Hepatocyte (in vitro differentiated cells): ENCODE results near the gene KIF4A. TPM values are rescaled to one million over a fixed set of nuclear protein-coding genes. Genes with fewer than 3 reads are reported as not detected.

Experiments
- DNase-seq: peaks from one replicate; pipeline ENCODE4 v3.0.0-alpha.2; 2016; ENCODE audit warnings: low spot score
- H2AFZ ChIP-seq: fragments of 200-600 bp; sonication (generic); 2 replicates; pipeline ENCODE4 v1.6.0; 2016; ENCODE audit warnings: antibody characterized with exemption, mild to moderate bottlenecking
- H3K27ac ChIP-seq: fragments of 200-600 bp; sonication (generic); 2 replicates; pipeline ENCODE4 v1.5.1; 2016; ENCODE audit warnings: mild to moderate bottlenecking
- H3K27me3 ChIP-seq: fragments of 200-600 bp; sonication (generic); 2 replicates; pipeline ENCODE4 v1.6.1; 2016
- H3K36me3 ChIP-seq: fragments of 200-600 bp; sonication (generic); replicated peaks from 2 replicates; pipeline ENCODE4 v1.5.1; 2016; ENCODE audit warnings: low read depth; ENCODE audit not compliant: insufficient read depth
- H3K4me1 ChIP-seq: fragments of 200-600 bp; sonication (generic); 2 replicates; pipeline ENCODE4 v1.5.1; 2016; ENCODE audit warnings: mild to moderate bottlenecking, moderate library complexity; ENCODE audit not compliant: insufficient read depth
- H3K4me2 ChIP-seq: fragments of 200-600 bp; sonication (generic); 2 replicates; pipeline ENCODE4 v1.6.0; 2016
- H3K4me3 ChIP-seq: fragments of 200-600 bp; sonication (generic); 2 replicates; pipeline ENCODE4 v1.5.1; 2016; ENCODE audit warnings: mild to moderate bottlenecking
- H3K79me2 ChIP-seq: fragments of 200-600 bp; sonication (generic); 2 replicates; pipeline ENCODE4 v1.6.0; 2017; ENCODE audit warnings: mild to moderate bottlenecking
- H3K9me2 ChIP-seq: fragments of 200-600 bp; sonication (generic); replicated peaks from 2 replicates; pipeline ENCODE4 v1.6.0; 2017; ENCODE audit warnings: mild to moderate bottlenecking; ENCODE audit not compliant: insufficient read depth
- H3K9me3 ChIP-seq: fragments of 200-600 bp; sonication (generic); 2 replicates; pipeline ENCODE4 v1.5.1; 2016; ENCODE audit warnings: low read depth, mild to moderate bottlenecking
- H4K20me1 ChIP-seq: fragments of 200-600 bp; sonication (generic); 2 replicates; pipeline ENCODE4 v1.6.0; 2016; ENCODE audit warnings: mild to moderate bottlenecking; ENCODE audit not compliant: insufficient read depth, poor library complexity, severe bottlenecking
- EZH2 ChIP-seq: fragments of 200-600 bp; sonication (generic); IDR thresholded peaks from 2 replicates; pipeline ENCODE4 v1.6.1; 2016; ENCODE audit warnings: antibody characterized with exemption, mild to moderate bottlenecking, borderline replicate concordance
- EZH2phosphoT487 ChIP-seq: fragments of 200-600 bp; sonication (generic); IDR thresholded peaks from one replicate; pipeline ENCODE4 v1.6.1; 2018; ENCODE audit warnings: antibody characterized with exemption, mild to moderate bottlenecking, low read depth, moderate library complexity; ENCODE audit not compliant: unreplicated experiment, severe bottlenecking
- WGBS: methylation state at CpG from one replicate; pipeline ENCODE4 v1.1.6; 2016; ENCODE audit warnings: low lambda C conversion rate; ENCODE audit errors: missing lambda C conversion rate; 5-methylcytosine and 5-hydroxymethylcytosine counted together
- polyA plus RNA-seq: library from polyadenylated mRNA; unstranded; fragments of >200 nt; fragmentation: Nextera tagmentation; extraction: Ambion mirVana; gene quantifications from 2 replicates; pipeline ENCODE4 v1.2.1, GENCODE V29; 2016
- total RNA-seq: library from RNA; depleted of rRNA; stranded (reverse); fragments of >200 nt; gene quantifications from 2 replicates; pipeline ENCODE4 v1.2.3, GENCODE V29; 2014
- TF ChIP-seq, protein P1 (sequence below): fragments of 200-600 bp; sonication (generic); IDR thresholded peaks from 2 replicates; pipeline ENCODE4 v1.5.1; 2016; ENCODE audit warnings: antibody characterized with exemption, mild to moderate bottlenecking; ENCODE audit not compliant: poor library complexity

Gene KIF4A
- total and polyA plus RNA-seq, 2 experiments from 2014 or later, result 4.2 to 6.4 TPM

DNA sequence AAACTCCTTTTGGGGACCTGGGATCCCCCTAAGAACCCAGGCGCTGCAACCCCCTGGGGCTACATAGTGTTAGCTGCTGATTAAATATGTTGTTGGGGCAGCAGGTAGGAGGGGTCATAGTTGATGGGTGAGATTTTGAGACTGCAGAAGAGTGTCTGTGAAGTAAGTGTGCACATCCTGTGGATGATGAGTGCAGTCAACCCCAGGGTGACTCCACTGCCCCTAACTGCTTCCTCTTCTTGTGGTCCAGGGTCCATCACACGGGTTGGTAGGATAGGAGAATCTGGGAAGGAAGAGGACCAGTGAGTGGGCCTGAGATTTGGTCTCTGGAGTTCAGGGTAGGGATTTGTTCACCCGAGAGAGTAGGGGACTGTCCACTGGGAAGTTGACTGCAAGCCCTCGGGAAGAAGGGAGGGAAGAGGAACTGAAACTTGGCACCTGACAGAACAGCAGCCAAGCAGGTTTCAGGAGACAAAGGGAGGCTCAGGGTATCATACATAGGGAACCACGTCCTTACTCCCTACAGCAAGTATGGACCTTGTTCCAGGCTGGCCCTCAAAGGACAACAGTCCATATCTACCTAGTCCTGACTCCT, 163.2 kb downstream of the KIF4A start:
- Histone ChIP-seq H3K27me3 (no peaks in the 10 kb centered on the region), H3K79me2 (peaks cover 30% of the 10 kb centered on the region), H3K4me2 (peak overlapping the region; percentile 79), H3K4me3 (no peak overlapping the region), H3K4me1 (peaks cover 7% of the 10 kb centered on the region), H3K36me3 (no peaks in the 10 kb centered on the region), H3K27ac (peak overlapping the region; percentile 74), H2AFZ (peak overlapping the region; percentile 29), H3K9me3 (no peaks in the 10 kb centered on the region), H3K9me2 (no peaks in the 10 kb centered on the region), H4K20me1 (peaks cover 7% of the 10 kb centered on the region)
- DNase-seq, result no peak
- 70% methylated on average over 5 of the region's 5 CpGs for WGBS
- no peak for TF ChIP-seq EZH2phosphoT487

GRCh38 chrX:70454441-70455365, 164.8 kb downstream of the KIF4A start:
- Histone ChIP-seq H3K4me2 (peak overlapping the region; percentile 82), H3K9me3 (no peaks in the 10 kb centered on the region), H3K9me2 (no peaks in the 10 kb centered on the region), H3K27ac (peak overlapping the region; percentile 96), H3K36me3 (no peaks in the 10 kb centered on the region), H2AFZ (peak overlapping the region; percentile 68), H3K27me3 (no peaks in the 10 kb centered on the region), H4K20me1 (peaks cover 7% of the 10 kb centered on the region), H3K79me2 (peaks cover 40% of the 10 kb centered on the region), H3K4me1 (peaks cover 7% of the 10 kb centered on the region), H3K4me3 (peak overlapping the region; percentile 52)
- peak; percentile 89 for DNase-seq
- no peak for TF ChIP-seq EZH2phosphoT487
- TF ChIP-seq, protein P1, sequence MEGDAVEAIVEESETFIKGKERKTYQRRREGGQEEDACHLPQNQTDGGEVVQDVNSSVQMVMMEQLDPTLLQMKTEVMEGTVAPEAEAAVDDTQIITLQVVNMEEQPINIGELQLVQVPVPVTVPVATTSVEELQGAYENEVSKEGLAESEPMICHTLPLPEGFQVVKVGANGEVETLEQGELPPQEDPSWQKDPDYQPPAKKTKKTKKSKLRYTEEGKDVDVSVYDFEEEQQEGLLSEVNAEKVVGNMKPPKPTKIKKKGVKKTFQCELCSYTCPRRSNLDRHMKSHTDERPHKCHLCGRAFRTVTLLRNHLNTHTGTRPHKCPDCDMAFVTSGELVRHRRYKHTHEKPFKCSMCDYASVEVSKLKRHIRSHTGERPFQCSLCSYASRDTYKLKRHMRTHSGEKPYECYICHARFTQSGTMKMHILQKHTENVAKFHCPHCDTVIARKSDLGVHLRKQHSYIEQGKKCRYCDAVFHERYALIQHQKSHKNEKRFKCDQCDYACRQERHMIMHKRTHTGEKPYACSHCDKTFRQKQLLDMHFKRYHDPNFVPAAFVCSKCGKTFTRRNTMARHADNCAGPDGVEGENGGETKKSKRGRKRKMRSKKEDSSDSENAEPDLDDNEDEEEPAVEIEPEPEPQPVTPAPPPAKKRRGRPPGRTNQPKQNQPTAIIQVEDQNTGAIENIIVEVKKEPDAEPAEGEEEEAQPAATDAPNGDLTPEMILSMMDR, result peak; percentile 75
- WGBS, result 42% methylated on average over 26 of the region's 48 CpGs

GRCh38 chrX:70455366-70456202, 165.7 kb downstream of the KIF4A start:
- Histone ChIP-seq H3K9me2 (no peaks in the 10 kb centered on the region), H3K27me3 (no peaks in the 10 kb centered on the region), H4K20me1 (peaks cover 7% of the 10 kb centered on the region), H3K4me3 (peak overlapping the region; percentile 52), H3K4me2 (peak overlapping the region; percentile 82), H3K4me1 (peaks cover 7% of the 10 kb centered on the region), H3K79me2 (peaks cover 44% of the 10 kb centered on the region), H3K27ac (peak overlapping the region; percentile 96), H3K9me3 (no peaks in the 10 kb centered on the region), H3K36me3 (no peaks in the 10 kb centered on the region), H2AFZ (peak overlapping the region; percentile 68)
- TF ChIP-seq EZH2phosphoT487, result no peak
- TF ChIP-seq EZH2, result no peak
- TF ChIP-seq, protein P1, result no peak
- WGBS, result 43% methylated on average over 30 of the region's 32 CpGs
- DNase-seq, result peak; percentile 50
